HCT116 (cell line): ENCODE data around the gene ACHE. TPM values are rescaled to one million over a fixed set of nuclear protein-coding genes. Genes with fewer than 3 reads are reported as not detected.

Experiments
- ATAC-seq: fragments of 200-7000 bp; cut with Tn5 transposase; 2 replicates; pipeline ENCODE4 v1.9.1; 2020; ENCODE audit warnings: mild to moderate bottlenecking, moderate library complexity
- BruUV-seq: library from RNA; stranded (reverse); fragments of 400-500 nt; replicated peaks from 2 replicates; lab custom pipeline; 2021; lab: Mats Ljungman, UMichigan
- CTCF ChIA-PET: fragments of 300-600 bp; sonication (Branson Sonifier 250); formaldehyde crosslinking; loops from one replicate; lab custom pipeline; 2021; ENCODE audit warnings: antibody characterized with exemption; lab: Charles Lee
- POLR2A ChIA-PET: fragments of 300-600, 350-600 bp; sonication (Branson Sonifier 250); formaldehyde crosslinking; loops from one replicate; lab custom pipeline; 2021; ENCODE audit warnings: antibody characterized with exemption; lab: Charles Lee
- RAD21 ChIA-PET, 2 experiments: fragments of 300-600 bp; sonication (Branson Sonifier 250); formaldehyde crosslinking; loops; one replicate each; lab custom pipeline; 2023; ENCODE audit warnings: low total read pairs in 2 of 2; ENCODE audit not compliant: uncharacterized antibody in 2 of 2, unreplicated experiment in 2 of 2, low non-redundant PET in 1 of 2; lab: Charles Lee
- DNase-seq: peaks from one replicate; pipeline ENCODE4 v3.0.0-alpha.2; 2010; ENCODE audit warnings: low read depth, low spot score
- H2AFZ ChIP-seq: fragments of 200-600 bp; shearing (Covaris generic), sonication (generic); 2 replicates; pipeline ENCODE4 v1.6.1; 2017; ENCODE audit warnings: low read depth, mixed run types, mixed read lengths, antibody characterized with exemption, low read length; ENCODE audit not compliant: poor library complexity, severe bottlenecking
- H3K27ac ChIP-seq: 2 replicates; pipeline ENCODE4 v1.5.1; 2012; ENCODE audit warnings: low read depth, low read length
- H3K27me3 ChIP-seq: fragments of 200-600 bp; sonication (generic); 2 replicates; pipeline ENCODE4 v1.6.1; 2016; ENCODE audit warnings: mixed run types, low read length, mixed read lengths; ENCODE audit not compliant: insufficient read depth
- H3K36me3 ChIP-seq, 2 experiments: fragments of 200-500 bp in 1 of 2; fragments of 200-600 bp in 1 of 2; sonication (Bioruptor generic) in 1 of 2; sonication (generic) in 1 of 2; 2 replicates each; pipeline versions ENCODE4 v1.5.1 to v1.6.1; 2014 to 2016; ENCODE audit warnings: low read length in 2 of 2, inconsistent platforms in 1 of 2, mixed read lengths in 1 of 2, mixed run types in 1 of 2; ENCODE audit not compliant: insufficient read depth in 2 of 2, control insufficient read depth in 1 of 2
- H3K4me1 ChIP-seq, 2 experiments: fragments of 200-600 bp in 1 of 2; sonication (generic) in 1 of 2; 2 replicates each; pipeline versions ENCODE4 v1.5.1 to v1.6.1; 2012 to 2017; ENCODE audit warnings: low read length in 2 of 2, inconsistent platforms in 1 of 2, mild to moderate bottlenecking in 1 of 2, mixed read lengths in 1 of 2, mixed run types in 1 of 2, moderate library complexity in 1 of 2; ENCODE audit not compliant: insufficient read depth in 2 of 2, control insufficient read depth in 1 of 2
- H3K4me2 ChIP-seq: fragments of 200-600 bp; sonication (generic); 2 replicates; pipeline ENCODE4 v1.6.1; 2017; ENCODE audit warnings: mixed run types, low read length, mixed read lengths
- H3K4me3 ChIP-seq, 2 experiments: fragments of 200-600 bp in 1 of 2; sonication (generic) in 1 of 2; replicated peaks in 1 of 2; 2 replicates each; pipeline ENCODE4 v1.5.1; 2011 to 2016; ENCODE audit warnings: low read length in 2 of 2, control low read depth in 1 of 2, low read depth in 1 of 2, mild to moderate bottlenecking in 1 of 2, mixed read lengths in 1 of 2, mixed run types in 1 of 2
- H3K79me2 ChIP-seq: fragments of 200-600 bp; sonication (generic); 2 replicates; pipeline ENCODE4 v1.6.1; 2017; ENCODE audit warnings: mild to moderate bottlenecking, mixed run types, low read length, moderate library complexity, mixed read lengths; ENCODE audit not compliant: insufficient read depth
- H3K9ac ChIP-seq: fragments of 200-600 bp; sonication (generic); 2 replicates; pipeline ENCODE4 v1.6.1; 2016; ENCODE audit warnings: low read length, mixed read lengths
- H3K9me2 ChIP-seq: fragments of 200-600 bp; sonication (generic), shearing (Covaris generic); 2 replicates; pipeline ENCODE4 v1.6.1; 2017; ENCODE audit warnings: mixed run types, mild to moderate bottlenecking, moderate library complexity; ENCODE audit not compliant: insufficient read depth
- H3K9me3 ChIP-seq, 2 experiments: fragments of 200-500 bp in 1 of 2; fragments of 200-600 bp in 1 of 2; sonication (Bioruptor generic) in 1 of 2; sonication (generic) in 1 of 2; 2 replicates each; pipeline ENCODE4 v1.6.1; 2014 to 2017; ENCODE audit warnings: low read length in 2 of 2, mixed read lengths in 2 of 2, inconsistent platforms in 1 of 2, low read depth in 1 of 2, mild to moderate bottlenecking in 1 of 2, mixed run types in 1 of 2, moderate library complexity in 1 of 2; ENCODE audit not compliant: control insufficient read depth in 1 of 2, insufficient read depth in 1 of 2
- H4K20me1 ChIP-seq: fragments of 200-600 bp; sonication (generic), shearing (Covaris generic); 2 replicates; pipeline ENCODE4 v1.6.1; 2017; ENCODE audit warnings: mixed run types, mild to moderate bottlenecking, moderate library complexity; ENCODE audit not compliant: insufficient read depth
- CTCF ChIP-seq, 3 experiments: fragments of 200-600 bp in 1 of 3; sonication (generic) in 1 of 3; IDR thresholded peaks in 2 of 3; conservative IDR thresholded peaks in 1 of 3; 2 replicates each; pipeline ENCODE4 v1.5.1; 2012 to 2017; ENCODE audit warnings: low read depth in 2 of 3, low read length in 2 of 3, antibody characterized with exemption in 1 of 3, borderline replicate concordance in 1 of 3, control low read depth in 1 of 3, mild to moderate bottlenecking in 1 of 3, mixed read lengths in 1 of 3, mixed run types in 1 of 3, moderate library complexity in 1 of 3; ENCODE audit not compliant: insufficient read depth in 1 of 3
- EGR1 ChIP-seq: IDR thresholded peaks from 2 replicates; pipeline ENCODE4 v1.6.1; 2012; ENCODE audit warnings: low read depth
- ELF1 ChIP-seq: IDR thresholded peaks from 2 replicates; pipeline ENCODE4 v1.6.1; 2012; ENCODE audit warnings: low read depth, borderline replicate concordance
- EZH2 ChIP-seq: fragments of 200-600 bp; sonication (generic); IDR thresholded peaks from 2 replicates; pipeline ENCODE4 v1.6.1; 2017; ENCODE audit warnings: antibody characterized with exemption, mixed run types
- POLR2A ChIP-seq: IDR thresholded peaks from 2 replicates; pipeline ENCODE4 v1.7.0; 2011; ENCODE audit warnings: borderline replicate concordance; ENCODE audit not compliant: insufficient read depth, insufficient read length; ENCODE audit errors: extremely low read depth
- TCF7L2 ChIP-seq: IDR thresholded peaks from 2 replicates; pipeline ENCODE4 v1.7.0; 2011; ENCODE audit warnings: borderline replicate concordance, inconsistent platforms; ENCODE audit not compliant: insufficient read depth, insufficient read length; ENCODE audit errors: extremely low read depth
- ZFX ChIP-seq: fragments of 450-650 bp; IDR thresholded peaks from 2 replicates; pipeline ENCODE4 v1.6.1; 2017
- ZNF274 ChIP-seq: fragments of 200-500 bp; sonication (Bioruptor generic); IDR thresholded peaks from 2 replicates; pipeline ENCODE4 v1.6.1; 2014; ENCODE audit warnings: mild to moderate bottlenecking, low read depth, low read length, inconsistent platforms
- intact Hi-C: fragments of 100-400 bp; cut with micrococcal nuclease; formaldehyde crosslinking; loops from 2 replicates; pipeline ENCODE4 v1.10.0; 2022
- total RNA-seq: library from RNA; stranded (reverse); gene quantifications from one replicate; pipeline ENCODE4 v1.2.1, GENCODE V29; 2021; ENCODE audit not compliant: unreplicated experiment
- TF ChIP-seq, protein P1 (sequence below): IDR thresholded peaks from 2 replicates; pipeline ENCODE4 v1.6.1; 2011; ENCODE audit warnings: mild to moderate bottlenecking, low read length, moderate library complexity; ENCODE audit not compliant: insufficient replicate concordance; ENCODE audit errors: extremely low read depth
- TF ChIP-seq, protein P2 (sequence below): IDR thresholded peaks from 2 replicates; pipeline ENCODE4 v1.6.1; 2012
- TF ChIP-seq, protein P3 (sequence below): IDR thresholded peaks from 2 replicates; pipeline ENCODE4 v1.6.1; 2012

The ACHE gene
- total RNA-seq, 1 experiment from 2014 or later: 1.8 TPM

GRCh38 chr7:100863406-100863950 is 32.2 kb downstream of the ACHE start:
- RAD21 ChIA-PET: no interaction called here
- H3K4me1 ChIP-seq: peaks cover 21 to 33% of the 10 kb centered on the region in 2 experiments
- no peak overlapping the region for H3K4me2 ChIP-seq
- DNase-seq (no peak), ATAC-seq (no peak)
- TF ChIP-seq, protein P1, sequence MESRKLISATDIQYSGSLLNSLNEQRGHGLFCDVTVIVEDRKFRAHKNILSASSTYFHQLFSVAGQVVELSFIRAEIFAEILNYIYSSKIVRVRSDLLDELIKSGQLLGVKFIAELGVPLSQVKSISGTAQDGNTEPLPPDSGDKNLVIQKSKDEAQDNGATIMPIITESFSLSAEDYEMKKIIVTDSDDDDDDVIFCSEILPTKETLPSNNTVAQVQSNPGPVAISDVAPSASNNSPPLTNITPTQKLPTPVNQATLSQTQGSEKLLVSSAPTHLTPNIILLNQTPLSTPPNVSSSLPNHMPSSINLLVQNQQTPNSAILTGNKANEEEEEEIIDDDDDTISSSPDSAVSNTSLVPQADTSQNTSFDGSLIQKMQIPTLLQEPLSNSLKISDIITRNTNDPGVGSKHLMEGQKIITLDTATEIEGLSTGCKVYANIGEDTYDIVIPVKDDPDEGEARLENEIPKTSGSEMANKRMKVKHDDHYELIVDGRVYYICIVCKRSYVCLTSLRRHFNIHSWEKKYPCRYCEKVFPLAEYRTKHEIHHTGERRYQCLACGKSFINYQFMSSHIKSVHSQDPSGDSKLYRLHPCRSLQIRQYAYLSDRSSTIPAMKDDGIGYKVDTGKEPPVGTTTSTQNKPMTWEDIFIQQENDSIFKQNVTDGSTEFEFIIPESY: no peak
- TF ChIP-seq, protein P2, sequence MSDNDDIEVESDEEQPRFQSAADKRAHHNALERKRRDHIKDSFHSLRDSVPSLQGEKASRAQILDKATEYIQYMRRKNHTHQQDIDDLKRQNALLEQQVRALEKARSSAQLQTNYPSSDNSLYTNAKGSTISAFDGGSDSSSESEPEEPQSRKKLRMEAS: no peak
- no peak for TF ChIP-seq ELF1
- TF ChIP-seq, protein P3, sequence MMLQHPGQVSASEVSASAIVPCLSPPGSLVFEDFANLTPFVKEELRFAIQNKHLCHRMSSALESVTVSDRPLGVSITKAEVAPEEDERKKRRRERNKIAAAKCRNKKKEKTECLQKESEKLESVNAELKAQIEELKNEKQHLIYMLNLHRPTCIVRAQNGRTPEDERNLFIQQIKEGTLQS: no peak
- no peak for TF ChIP-seq EZH2
- no TSS peak for BruUV-seq
- H3K27me3 ChIP-seq: no peaks in the 10 kb centered on the region
- H3K4me3 ChIP-seq: no peak overlapping the region
- no peak overlapping the region for H2AFZ ChIP-seq
- no peak overlapping the region for H3K9ac ChIP-seq
- POLR2A ChIA-PET: no interaction called here
- intact Hi-C loops: no loop called here
- H3K27ac ChIP-seq: no peak overlapping the region
- CTCF ChIA-PET: no interaction called here
- H3K9me2 ChIP-seq: no peaks in the 10 kb centered on the region
- H3K36me3 ChIP-seq: peaks cover 2 to 13% of the 10 kb centered on the region in 2 experiments; a peak in 3 of 4 replicates
- H3K79me2 ChIP-seq: peaks cover 15% of the 10 kb centered on the region
- no peaks in the 10 kb centered on the region for H3K9me3 ChIP-seq
- no peaks in the 10 kb centered on the region for H4K20me1 ChIP-seq

GRCh38 chr7:100861616-100861985 is 34.1 kb downstream of the ACHE start:
- Histone ChIP-seq H3K79me2 (no peaks in the 10 kb centered on the region; the same call in 1 of the 2 replicates), H3K9ac (no peak overlapping the region), H3K9me2 (no peaks in the 10 kb centered on the region), H3K27ac (no peak overlapping the region), H2AFZ (no peak overlapping the region), H3K4me1 (peaks cover 14 to 22% of the 10 kb centered on the region in 2 experiments), H3K9me3 (no peaks in the 10 kb centered on the region), H4K20me1 (no peaks in the 10 kb centered on the region), H3K36me3 (peaks cover 2 to 13% of the 10 kb centered on the region in 2 experiments; a peak in 3 of 4 replicates), H3K4me3 (no peak overlapping the region), H3K4me2 (no peak overlapping the region), H3K27me3 (no peaks in the 10 kb centered on the region)
- CTCF ChIA-PET: no interaction called here
- DNase-seq (no peak), ATAC-seq (no peak)
- POLR2A ChIA-PET: no interaction called here
- intact Hi-C loops: no loop called here
- BruUV-seq: no TSS peak
- RAD21 ChIA-PET: no interaction called here
- TF ChIP-seq TCF7L2 (no peak), POLR2A (no peak), EGR1 (no peak), ELF1 (no peak), ZFX (no peak), CTCF (IDR thresholded peaks at IDR 0.05 in 2 of 3, conservative IDR thresholded peaks at IDR 0.05 in 1 of 3; ENCODE audit: borderline replicate concordance in 1 of 3, insufficient read depth in 1 of 3, low read depth in 2 of 3, low read length in 2 of 3) (no peak), ZNF274 (no peak), EZH2 (no peak)
